ENCODE measurements around the gene ELAVL1. TPM values are rescaled to one million over a fixed set of nuclear protein-coding genes. Genes with fewer than 3 reads are reported as not detected.

ELAVL1 gene
- total RNA-seq, 2 experiments from 2014 or later, result 65.4 to 168 TPM

GRCh38 chr19:7943444-7944176, 61.8 kb downstream of the ELAVL1 start, which contains the start of gene TIMM44:
Gene TIMM44 (minus strand): TSS chr19:7943666. CDS start chr19:7943651, 15 bp downstream.
- Histone ChIP-seq H4K20me1 (ENCODE audit: insufficient read depth, low read length) (0 out of 2 replicates have a peak, but pooled peaks cover 5% of the 10 kb centered on the region), H3K4me2 (ENCODE audit: low read length) (peak within 1 kb of the TSS; percentile 84), H3K36me3 (ENCODE audit: insufficient read depth, low read length) (peaks cover 29% of the 10 kb centered on the region), H3K4me1 (ENCODE audit: insufficient read depth, low read length, poor library complexity, severe bottlenecking) (peaks cover 18% of the 10 kb centered on the region), H3K4me3 (ENCODE audit: low read depth, low read length, poor library complexity, severe bottlenecking) (peak within 1 kb of the TSS; percentile 94), H3K27ac (ENCODE audit: low read depth, low read length, poor library complexity, severe bottlenecking) (peak within 1 kb of the TSS; percentile 69), H3K9me2 (ENCODE audit: insufficient read depth, low read length) (no peaks in the 10 kb centered on the region), H3K9me3 (ENCODE audit: low read length) (no peaks in the 10 kb centered on the region), H3K79me2 (ENCODE audit: insufficient read depth, low read depth, low read length) (peaks cover 40% of the 10 kb centered on the region), H2AFZ (ENCODE audit: low read length) (peak within 1 kb of the TSS; percentile 52)
- no TSS peak for BruUV-seq (replicated peaks)
- TF ChIP-seq EZH2phosphoT487 (IDR thresholded peaks at IDR 0.05; ENCODE audit: borderline replicate concordance, low read depth, low read length) (no peak), CTCF (conservative IDR thresholded peaks at IDR 0.05; ENCODE audit: low read length) (no peak)
- ChIA-PET POLR2A (interaction anchor here (0.6 to 2.8 kb wide), 7 partner anchors 16 to 338 kb away, joined by 3 to 12 read pairs (median 5); partner anchors contain the start of gene SNAPC2), CTCF (ENCODE audit: unreplicated experiment) (interaction anchor here (0.6 to 2.0 kb wide), 5 partner anchors 23 to 266 kb away, joined by 3 to 15 read pairs (median 4); partner anchors contain the start of gene SNAPC2)
- peak; percentile 100 for DNase-seq (ENCODE audit: low spot score)
- intact Hi-C loops (cut with micrococcal nuclease; ENCODE audit: unreplicated experiment), result loop anchor here (1.0 to 5.0 kb wide), 7 partner anchors 23 to 324 kb away; partner anchors contain the start of genes ELAVL1 and SNAPC2

DNA sequence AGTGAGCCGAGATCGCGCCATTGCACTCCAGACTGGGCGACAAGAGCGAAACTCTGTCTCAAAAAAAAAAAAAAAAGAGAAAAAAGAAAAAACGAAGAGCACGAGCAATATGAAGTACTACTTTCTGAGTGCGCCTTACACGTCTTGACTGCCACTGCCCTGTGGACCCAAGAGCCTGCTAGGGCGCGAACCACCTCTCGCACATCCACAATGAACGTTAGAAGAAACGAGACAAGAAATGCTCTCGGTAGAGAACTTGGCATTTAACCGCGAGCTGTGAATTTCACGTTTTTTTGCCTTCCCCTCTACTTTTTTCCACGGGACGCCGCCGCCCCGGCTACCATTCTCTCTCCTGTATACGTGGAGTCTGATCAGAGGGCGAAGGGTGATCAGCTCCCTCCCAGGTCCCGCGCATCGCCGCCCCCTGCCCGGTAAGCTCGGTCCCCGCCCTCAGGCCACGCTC, 62.4 kb downstream of the ELAVL1 start:
- ChIA-PET POLR2A (interaction anchor here (0.6 to 2.8 kb wide), 4 partner anchors 18 to 337 kb away, joined by 4 to 12 read pairs (median 5); partner anchors contain the start of gene SNAPC2), CTCF (ENCODE audit: unreplicated experiment) (interaction anchor here (1.2 to 2.0 kb wide), 2 partner anchors 22 to 91 kb away, joined by 3 to 15 read pairs; partner anchors contain the start of gene SNAPC2)
- TF ChIP-seq EZH2phosphoT487 (IDR thresholded peaks at IDR 0.05; ENCODE audit: borderline replicate concordance, low read depth, low read length) (no peak), CTCF (conservative IDR thresholded peaks at IDR 0.05; ENCODE audit: low read length) (no peak)
- peak; percentile 32 for DNase-seq (ENCODE audit: low spot score)
- peak overlapping the region; percentile 52 for H2AFZ ChIP-seq (ENCODE audit: low read length)
- peaks cover 18% of the 10 kb centered on the region for H3K4me1 ChIP-seq (ENCODE audit: insufficient read depth, low read length, poor library complexity, severe bottlenecking)
- H4K20me1 ChIP-seq (ENCODE audit: insufficient read depth, low read length), result 0 out of 2 replicates have a peak, but pooled peaks cover 5% of the 10 kb centered on the region
- H3K4me3 ChIP-seq (ENCODE audit: low read depth, low read length, poor library complexity, severe bottlenecking), result peak overlapping the region; percentile 94
- H3K79me2 ChIP-seq (ENCODE audit: insufficient read depth, low read depth, low read length), result peaks cover 40% of the 10 kb centered on the region
- no peaks in the 10 kb centered on the region for H3K9me2 ChIP-seq (ENCODE audit: insufficient read depth, low read length)
- peak overlapping the region; percentile 77 for H3K4me2 ChIP-seq (ENCODE audit: low read length)
- peaks cover 34% of the 10 kb centered on the region for H3K36me3 ChIP-seq (ENCODE audit: insufficient read depth, low read length)
- H3K9me3 ChIP-seq (ENCODE audit: low read length), result no peaks in the 10 kb centered on the region
- no TSS peak for BruUV-seq (replicated peaks)
- intact Hi-C loops (cut with micrococcal nuclease; ENCODE audit: unreplicated experiment), result loop anchor here (1.0 to 5.0 kb wide), 6 partner anchors 22 to 324 kb away; partner anchors contain the start of genes ELAVL1 and SNAPC2
- peak overlapping the region; percentile 62 for H3K27ac ChIP-seq (ENCODE audit: low read depth, low read length, poor library complexity, severe bottlenecking)
